ENCODE results near the gene ZMIZ1.

Gene ZMIZ1

DNA sequence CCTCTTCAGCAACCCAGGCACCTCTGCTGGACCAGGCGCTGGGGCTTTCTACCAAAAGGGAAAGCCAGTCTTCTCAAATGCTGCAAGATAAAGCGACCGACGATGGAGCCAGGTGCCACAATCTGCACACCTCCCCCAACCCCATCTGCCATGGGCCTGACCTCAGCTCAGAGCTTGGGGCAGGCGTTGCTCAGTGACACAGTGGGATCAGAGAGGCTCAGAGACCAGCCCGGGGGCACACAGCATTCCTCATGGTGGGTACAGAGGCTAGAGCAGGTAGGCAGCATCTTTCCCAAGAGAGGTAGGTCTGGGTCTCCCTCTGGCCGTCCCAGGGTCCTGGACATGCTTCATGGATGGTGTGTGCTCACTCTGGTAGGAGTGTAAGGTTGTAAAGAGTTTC is 56.3 kb downstream of the ZMIZ1 start:
- DNase-seq = no peak

- DNase-seq = no peak
Measured at GRCh38 chr10:79126351-79127080, 57.8 kb downstream of the ZMIZ1 start.

GRCh38 chr10:79127151-79127961 is 58.6 kb downstream of the ZMIZ1 start:
- no peak for DNase-seq

DNA sequence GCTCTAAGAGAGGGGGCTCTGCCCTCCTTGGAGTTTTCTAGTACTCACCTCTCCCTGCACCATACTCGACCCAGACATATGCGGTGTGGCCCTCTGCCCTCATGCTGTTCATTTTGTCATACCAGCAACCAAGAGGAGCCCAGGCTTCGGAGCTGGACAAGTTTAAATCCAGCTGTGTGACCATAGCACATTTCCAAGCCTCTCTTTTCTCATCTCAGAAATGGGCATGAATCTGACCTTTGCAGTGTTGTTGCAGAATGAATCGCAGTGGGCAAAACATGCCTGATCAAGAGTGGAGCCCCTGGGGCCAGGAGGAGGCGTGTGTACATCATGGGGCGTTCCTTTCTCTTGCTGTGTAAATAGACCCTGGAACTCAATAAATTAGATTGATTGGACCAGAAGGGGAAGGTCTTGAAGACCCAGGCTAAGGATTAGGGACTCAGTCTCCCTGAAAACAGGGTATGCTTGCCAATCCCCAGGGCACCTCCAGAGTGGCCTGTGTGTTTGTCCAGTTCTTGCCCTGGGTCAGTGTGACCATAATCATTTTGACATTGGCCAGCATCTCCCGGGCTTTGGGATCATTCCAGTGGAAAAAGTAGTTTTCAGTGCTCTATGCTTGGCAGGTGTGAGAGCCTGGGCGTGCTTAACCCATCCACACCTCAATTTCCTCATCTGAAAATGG is 59.6 kb downstream of the ZMIZ1 start:
- no peak for DNase-seq

DNA sequence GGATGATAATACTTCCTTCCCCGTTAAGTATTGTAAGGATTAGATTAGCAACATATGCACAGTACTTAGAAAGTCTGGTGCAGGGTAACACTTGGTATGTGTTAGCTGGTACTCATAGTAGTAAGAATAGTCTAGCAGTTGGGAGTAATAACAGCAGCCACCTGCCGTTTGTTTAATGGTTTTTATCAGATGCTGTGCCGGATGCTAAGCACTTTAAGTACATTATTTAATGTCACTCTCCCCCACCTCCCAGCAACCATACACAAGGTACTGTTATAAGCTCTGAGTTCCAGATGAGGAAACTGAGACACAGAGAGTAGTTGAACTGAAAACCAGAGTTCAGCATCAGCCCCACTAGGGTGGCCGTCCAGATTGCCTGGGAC is 60.1 kb downstream of the ZMIZ1 start:
- peak; percentile 36 for DNase-seq

DNA sequence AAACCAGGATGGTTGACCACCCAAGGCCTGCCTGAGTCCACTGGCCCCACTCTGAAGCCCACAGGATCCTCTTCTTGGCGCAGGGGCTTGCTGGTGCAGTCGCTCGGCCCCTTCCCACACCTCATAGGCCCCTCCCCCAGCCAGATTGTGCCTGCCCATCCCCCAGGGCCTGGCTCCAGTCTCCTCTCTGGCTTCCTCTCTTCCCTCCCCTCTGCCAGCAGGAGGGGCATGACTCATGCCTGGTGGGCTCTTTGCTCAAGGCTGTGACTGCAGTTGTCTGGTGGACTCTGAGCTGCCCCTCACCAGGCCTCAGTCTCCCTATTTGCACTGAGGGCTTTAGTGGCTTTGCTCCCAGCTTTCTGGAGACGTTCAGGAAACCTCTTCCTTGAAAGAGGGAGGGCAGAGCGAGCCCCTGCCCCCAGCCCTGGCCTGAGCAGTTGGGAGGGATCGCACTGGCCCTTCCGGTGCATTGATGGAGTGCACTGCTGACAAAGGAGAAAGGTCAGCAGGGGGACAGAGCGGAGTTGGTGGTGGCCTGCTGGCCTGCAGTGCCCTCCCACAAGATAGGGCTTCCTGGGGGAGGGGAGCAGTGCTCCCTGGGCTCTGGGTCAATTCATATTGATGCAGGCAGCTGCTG is 60.7 kb downstream of the ZMIZ1 start:
- no peak for DNase-seq

DNA sequence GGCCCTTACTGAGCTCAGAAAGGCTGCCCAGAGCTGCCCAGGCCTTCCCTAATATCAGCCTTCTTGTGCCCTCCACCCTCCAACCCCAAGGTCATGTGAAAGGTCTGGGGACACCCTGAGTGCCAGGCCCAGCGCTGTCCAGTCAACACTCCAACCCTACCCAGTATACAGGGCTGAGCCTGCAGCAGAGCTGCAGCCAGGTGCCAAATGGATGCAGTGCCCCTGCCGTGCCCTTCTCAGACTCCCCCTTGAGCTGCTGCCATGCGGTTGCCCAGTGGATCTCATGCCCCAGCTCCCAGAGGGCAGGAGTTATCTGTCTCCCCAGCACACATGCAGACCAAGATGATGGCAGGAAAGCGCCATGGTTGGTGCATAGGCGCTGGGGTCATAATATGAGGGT is 61.5 kb downstream of the ZMIZ1 start:
- no peak for DNase-seq

DNA sequence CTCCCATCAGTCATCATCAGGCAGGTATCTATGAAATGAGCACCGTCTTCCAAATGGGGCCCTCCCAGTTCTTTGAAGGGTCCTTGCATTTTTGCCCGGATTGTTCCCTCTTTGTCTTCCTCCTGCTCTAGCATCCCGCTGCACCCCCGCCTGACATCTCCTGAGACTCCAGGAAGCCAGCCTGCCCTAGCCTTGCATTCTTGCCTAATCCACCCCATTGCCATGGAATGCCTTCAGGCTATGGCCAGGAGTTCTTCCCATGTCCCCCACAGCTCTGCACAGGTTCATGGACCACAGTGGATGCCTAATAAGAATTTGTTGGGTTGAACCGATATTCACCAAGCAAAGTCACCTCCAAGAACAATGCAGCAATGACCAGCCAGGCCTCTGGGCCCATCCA is 62.1 kb downstream of the ZMIZ1 start:
- no peak for DNase-seq

DNA sequence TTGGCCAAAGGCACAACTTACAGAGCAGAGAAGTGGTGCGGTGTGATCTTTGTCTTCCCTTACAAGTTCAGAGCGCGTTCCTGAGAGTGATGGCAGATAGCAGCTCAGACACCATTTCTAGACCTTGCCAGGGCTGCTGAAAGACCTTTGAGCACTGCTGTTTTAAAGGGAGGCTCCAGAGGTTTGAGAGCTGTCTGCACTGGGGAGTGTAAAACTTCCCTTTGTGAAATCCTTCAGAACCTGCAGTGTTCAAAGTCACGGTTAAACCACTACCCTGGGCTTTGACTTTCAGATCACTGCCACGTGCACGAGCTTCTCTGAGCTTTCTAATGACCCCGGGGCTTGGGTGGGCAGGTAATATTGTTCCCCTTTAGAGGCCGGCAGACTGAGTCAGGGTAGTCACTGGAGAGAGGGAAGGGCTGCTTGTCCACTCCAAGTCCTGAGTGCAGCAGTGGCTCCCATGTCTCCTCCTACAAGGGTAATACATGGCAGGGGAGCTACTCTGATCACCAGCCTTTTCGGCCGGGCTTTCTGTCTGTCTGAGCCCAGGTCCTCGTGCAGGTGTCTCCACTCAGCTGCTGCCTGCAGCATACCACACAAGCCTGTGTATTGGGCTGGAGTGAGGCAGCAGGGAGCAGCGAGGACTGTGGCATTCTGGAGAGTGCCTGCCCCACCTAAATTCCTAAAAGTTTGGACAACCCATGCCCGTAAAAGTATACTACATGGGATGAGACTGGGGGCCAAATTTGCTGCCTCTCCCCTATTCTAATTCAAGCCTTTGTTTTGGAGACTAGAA is 63.3 kb downstream of the ZMIZ1 start:
- no peak for DNase-seq

DNA sequence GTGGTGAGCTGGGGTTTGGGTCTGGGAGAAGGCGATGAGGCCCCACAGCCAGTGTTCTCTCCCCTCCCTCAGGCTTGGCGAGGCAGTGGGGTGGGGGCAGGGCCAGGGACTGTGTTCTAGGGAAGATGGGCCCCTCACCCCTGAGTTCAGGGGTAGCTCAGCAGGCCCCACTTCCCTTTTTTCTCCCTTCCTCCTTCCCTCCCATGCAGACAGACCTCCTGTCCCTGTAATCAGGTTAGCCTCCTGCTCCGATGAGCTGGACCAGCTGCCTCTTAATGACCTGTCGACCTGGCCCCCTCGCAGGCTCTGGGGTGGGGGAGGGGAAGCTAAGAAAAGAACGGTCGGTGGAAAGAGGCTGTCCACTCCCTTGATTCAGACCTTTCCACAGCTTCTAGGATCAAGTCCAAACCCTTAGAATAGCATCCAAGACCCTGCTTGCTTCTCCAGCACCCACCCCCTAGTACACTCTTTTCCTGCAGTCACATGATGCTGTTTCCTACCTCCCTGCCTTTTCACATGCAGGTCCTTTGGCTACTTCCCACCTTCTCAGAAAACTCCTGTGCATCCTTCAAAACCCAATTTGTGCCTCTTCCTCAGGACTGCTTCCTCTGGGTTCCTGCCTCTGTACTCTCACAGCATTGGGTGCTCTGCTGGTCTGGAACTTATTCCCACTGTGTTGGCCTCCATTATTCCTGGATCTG is 64.1 kb downstream of the ZMIZ1 start:
- DNase-seq = no peak

DNA sequence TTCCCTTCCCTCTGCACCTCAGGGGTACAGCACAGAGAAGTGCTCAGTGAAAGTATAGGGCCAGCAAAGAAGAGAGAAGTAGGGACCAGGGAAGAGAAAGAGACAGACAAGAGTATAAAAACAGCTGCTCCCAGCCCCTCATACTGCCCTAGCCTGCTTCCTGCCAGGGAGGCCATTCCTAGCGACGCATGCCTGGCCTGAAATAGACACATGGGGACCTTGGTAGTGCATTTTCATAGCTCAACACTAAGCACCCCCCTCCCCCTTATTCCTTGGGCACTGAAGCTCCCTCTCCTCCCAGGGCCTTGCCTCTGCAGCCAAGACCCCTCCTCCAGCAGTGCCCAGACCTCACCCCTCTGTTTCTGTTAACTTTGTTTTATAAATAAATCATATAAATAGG is 64.7 kb downstream of the ZMIZ1 start:
- DNase-seq = no peak

DNA sequence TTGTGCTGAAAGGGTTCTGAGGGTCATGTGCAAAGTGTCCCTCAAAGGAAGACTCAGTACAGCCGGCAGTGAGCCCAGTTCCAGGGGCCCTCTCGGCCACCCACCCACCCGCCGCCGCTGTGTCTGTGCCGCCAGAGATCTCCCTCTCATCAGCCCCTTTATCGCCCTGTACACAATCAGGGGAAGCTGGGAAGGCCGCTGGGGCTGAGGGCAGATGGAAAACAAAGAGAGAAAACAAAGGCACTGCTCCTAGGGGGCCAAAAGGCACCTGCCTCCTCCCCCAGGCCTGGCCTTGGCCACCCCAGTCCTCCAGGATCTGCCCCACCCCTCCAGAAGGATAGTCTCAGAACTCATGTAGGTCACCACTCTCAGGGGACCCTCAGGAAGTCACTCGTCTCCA is 67.0 kb downstream of the ZMIZ1 start:
- DNase-seq = no peak

GRCh38 chr10:79136236-79137005 is 67.7 kb downstream of the ZMIZ1 start:
- no peak for DNase-seq

DNA sequence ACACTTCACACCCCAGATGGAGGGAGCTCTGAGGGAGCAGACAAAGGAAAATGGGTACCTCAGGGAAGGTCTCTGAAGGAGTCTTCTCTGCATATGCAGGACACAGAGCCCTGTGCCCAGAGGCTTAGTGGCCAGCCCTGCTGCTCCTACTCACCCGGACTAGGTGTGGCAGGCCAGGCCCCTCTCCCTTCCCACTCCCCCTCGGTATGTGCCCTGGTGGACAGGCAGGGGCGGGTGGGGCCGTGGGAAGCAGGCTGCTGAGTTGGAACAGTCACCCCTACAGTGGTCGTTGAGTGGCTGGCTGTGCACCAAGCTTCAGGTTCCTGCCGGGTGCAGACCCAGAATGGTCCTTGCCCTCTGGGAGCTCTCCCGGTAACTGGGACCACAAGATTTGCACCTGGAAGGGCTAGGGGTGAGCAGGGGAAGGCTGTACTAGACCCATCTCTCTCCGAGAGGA is 68.6 kb downstream of the ZMIZ1 start:
- no peak for DNase-seq

GRCh38 chr10:79137826-79138225 is 69.1 kb downstream of the ZMIZ1 start:
- no peak for DNase-seq

DNA sequence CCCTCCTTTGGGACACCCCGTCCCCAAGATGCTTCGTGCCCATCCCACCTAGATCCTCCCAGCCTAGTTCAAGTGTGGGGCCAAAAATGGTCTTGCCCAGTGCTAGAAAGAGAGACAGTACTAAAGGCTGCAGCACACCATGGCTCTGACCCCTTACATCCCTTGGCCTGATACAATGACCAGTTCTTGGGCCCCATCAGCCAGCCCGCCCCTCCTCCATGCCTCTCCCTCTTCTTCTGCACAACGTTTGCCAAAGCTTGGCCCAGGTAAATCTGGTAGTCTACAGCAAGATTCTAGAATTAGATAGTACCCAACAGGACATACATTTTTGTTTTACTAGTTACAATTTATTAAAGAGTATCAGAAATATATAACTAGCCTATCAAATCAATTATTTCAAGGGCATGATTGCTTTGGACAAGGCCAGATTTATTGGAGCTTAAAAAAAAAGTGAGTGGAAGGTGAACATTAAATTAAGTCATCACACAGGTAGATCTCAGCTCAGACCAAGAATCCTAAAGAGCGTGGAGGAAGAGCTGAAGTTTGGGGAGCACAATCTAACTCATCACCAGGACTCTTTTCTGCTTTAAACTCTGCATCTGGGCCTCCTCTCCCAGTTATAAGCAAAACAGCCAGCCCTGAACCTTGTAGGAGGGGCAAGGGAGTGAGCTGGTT is 69.8 kb downstream of the ZMIZ1 start:
- no peak for DNase-seq

GRCh38 chr10:79139124-79139835 is 70.5 kb downstream of the ZMIZ1 start:
- no peak for DNase-seq

DNA sequence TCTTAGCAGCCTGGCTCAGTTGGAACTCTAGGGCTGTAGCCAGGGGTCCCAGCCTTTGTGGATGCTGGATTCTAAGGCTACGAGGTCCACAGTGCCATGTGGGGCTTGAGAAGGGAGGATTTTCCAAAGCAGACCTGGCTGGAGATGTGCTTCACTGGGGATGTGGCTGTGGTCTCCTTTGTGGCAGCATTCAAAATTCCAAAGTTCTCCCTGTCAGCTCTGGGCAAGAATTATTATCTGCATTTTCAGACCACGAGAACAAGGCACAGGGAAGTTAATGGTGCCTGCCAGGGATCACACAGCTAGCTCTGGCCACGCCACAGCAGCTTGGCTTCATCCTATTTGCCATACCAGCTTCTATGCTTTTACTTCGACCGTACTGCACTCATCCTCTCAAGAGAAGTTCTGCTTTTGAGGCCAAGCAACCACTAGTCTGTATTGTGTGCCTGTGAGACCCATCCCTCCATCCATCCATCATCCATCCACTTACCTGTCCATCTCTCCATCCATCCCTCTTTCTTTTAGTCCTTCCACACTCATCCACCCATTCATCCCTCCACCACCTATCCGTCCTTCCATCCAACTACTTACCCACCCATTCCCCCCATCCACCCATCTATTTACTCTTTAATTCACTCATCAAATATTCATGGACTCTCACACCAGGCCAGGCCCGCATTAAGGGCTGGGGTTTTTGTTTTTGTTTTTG is 71.5 kb downstream of the ZMIZ1 start:
- DNase-seq = no peak

DNA sequence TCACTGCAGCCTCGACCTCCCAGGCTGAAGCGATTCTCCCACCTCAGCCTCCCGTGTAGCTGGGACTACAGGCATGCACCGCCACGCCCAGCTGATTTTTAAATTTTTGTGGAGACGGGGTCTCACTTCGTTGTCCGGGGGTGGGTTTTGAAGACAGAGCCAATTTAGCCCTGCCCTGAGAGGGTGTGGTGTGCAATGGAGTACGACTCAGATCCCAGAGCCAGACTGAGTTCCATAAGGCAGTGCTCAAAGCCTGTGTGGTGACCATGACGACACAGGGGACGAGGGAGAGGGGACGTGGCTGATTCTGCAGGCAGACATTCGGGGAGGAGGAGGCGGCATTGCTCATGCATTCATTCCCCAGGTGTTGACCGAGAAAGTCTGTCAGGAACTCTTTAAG is 72.1 kb downstream of the ZMIZ1 start:
- no peak for DNase-seq

Measured in DMS 273 treated with DMSO at 0.1 percent for 48 hours (cell line).